Measurements from ENCODE around the gene REX1BD.

DNA sequence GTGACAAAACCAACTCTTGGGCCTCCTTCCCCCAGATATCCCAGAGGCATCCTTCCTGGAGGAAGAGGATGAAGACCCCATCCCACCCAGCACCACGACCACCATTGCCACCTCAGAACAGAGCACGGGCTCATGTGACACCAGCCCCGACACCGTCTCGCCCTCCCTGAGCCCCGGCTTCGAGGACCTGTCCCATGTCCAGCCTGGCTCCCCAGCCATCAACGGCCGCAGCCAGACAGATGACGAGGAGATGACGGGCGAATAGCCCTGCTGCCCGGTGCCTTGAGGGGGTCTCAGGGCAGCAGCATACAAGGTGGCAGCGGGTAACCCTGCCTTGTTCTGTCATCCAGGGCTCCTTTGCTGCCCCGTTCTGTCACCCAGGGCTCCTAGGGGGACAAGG is 20.2 kb upstream of the REX1BD start:
- TF ChIP-seq CTCF (CRISPR knock-in tag; IDR thresholded peaks at IDR 0.05) = no peak
- no peak for TF ChIP-seq ZSCAN20 (CRISPR knock-in tag; IDR thresholded peaks at IDR 0.05; ENCODE audit: borderline replicate concordance)
- no peak for TF ChIP-seq CSRNP2 (CRISPR knock-in tag; conservative IDR thresholded peaks at IDR 0.05; ENCODE audit: low read depth)
- no peak for TF ChIP-seq POLR2AphosphoS5 (IDR thresholded peaks at IDR 0.05; ENCODE audit: low read depth, low read length)
- TF ChIP-seq ZNF121 (CRISPR knock-in tag; IDR thresholded peaks at IDR 0.05) = no peak
- TF ChIP-seq IRF1 (CRISPR knock-in tag; IDR thresholded peaks at IDR 0.05; ENCODE audit: low read depth) = no peak
- TF ChIP-seq NR3C1 (CRISPR knock-in tag; IDR thresholded peaks at IDR 0.05) = no peak
- TF ChIP-seq MIER3 (CRISPR knock-in tag; IDR thresholded peaks at IDR 0.05; ENCODE audit: borderline replicate concordance) = no peak
- no peak for TF ChIP-seq ZNF205 (CRISPR knock-in tag; IDR thresholded peaks at IDR 0.05)
- TF ChIP-seq SRSF1 (optimal IDR thresholded peaks at IDR 0.05; ENCODE audit: low read depth, low read length) = no peak
- no peak for TF ChIP-seq CHD4 (IDR thresholded peaks at IDR 0.05; ENCODE audit: borderline replicate concordance, low read length)
- TF ChIP-seq ONECUT2 (CRISPR knock-in tag; IDR thresholded peaks at IDR 0.05) = no peak
